A549 (cell line): Measurements from ENCODE around the gene KCNQ1OT1. TPM values are rescaled to one million over a fixed set of nuclear protein-coding genes. Genes with fewer than 3 reads are reported as not detected.

Source experiments
- ATAC-seq, 2 experiments: fragments of 200-7000 bp in 1 of 2; fragments of >200 bp in 1 of 2; cut with Nextera tagmentation in 1 of 2; cut with Tn5 transposase in 1 of 2; 3 replicates each; pipeline versions ENCODE4 v1.8.0 to v1.9.1; 2018 to 2020; ENCODE audit warnings: mild to moderate bottlenecking in 1 of 2, moderate library complexity in 1 of 2
- CTCF ChIA-PET: fragments of 300-600 bp; sonication (Branson Sonifier 250); formaldehyde crosslinking; extraction: SDS; loops from one replicate; lab custom pipeline; 2021; ENCODE audit warnings: antibody characterized with exemption, inconsistent platforms; lab: Yijun Ruan, JAX
- POLR2A ChIA-PET: fragments of 350-600 bp; formaldehyde crosslinking; extraction: SDS; loops from one replicate; lab custom pipeline; 2021; ENCODE audit warnings: antibody characterized with exemption, inconsistent platforms; lab: Yijun Ruan, JAX
- DNase-seq, 2 experiments: peaks; one replicate each; pipeline versions ENCODE4 v3.0.0 to v3.0.0-alpha.2; 2011 to 2016; ENCODE audit warnings: low read depth in 1 of 2, low spot score in 1 of 2
- FAIRE-seq: peaks from 2 replicates; lab custom pipeline; 2011; peaks lifted over from hg19 to GRCh38; lab: Jason Lieb, UNC
- H3K27ac ChIP-seq, 2 experiments: fragments of >200 bp; sonication (Bioruptor Twin); formaldehyde crosslinking; 3 replicates each; pipeline ENCODE4 v1.5.1; 2016 to 2017
- H3K4me1 ChIP-seq: fragments of >200 bp; sonication (Bioruptor Twin); formaldehyde crosslinking; 3 replicates; pipeline ENCODE4 v1.6.1; 2016
- H3K4me2 ChIP-seq: fragments of >200 bp; sonication (Bioruptor Twin); formaldehyde crosslinking; 3 replicates; pipeline ENCODE4 v1.6.1; 2016
- H3K4me3 ChIP-seq: fragments of >200 bp; sonication (Bioruptor Twin); formaldehyde crosslinking; 3 replicates; pipeline ENCODE4 v1.5.1; 2016
- H3K9me3 ChIP-seq: fragments of >200 bp; sonication (Bioruptor Twin); formaldehyde crosslinking; 3 replicates; pipeline ENCODE4 v1.6.1; 2016
- CBX2 ChIP-seq: fragments of 200-600 bp; sonication (generic); IDR thresholded peaks from 2 replicates; pipeline ENCODE4 v1.6.1; 2016; ENCODE audit warnings: low read depth, mild to moderate bottlenecking, borderline replicate concordance
- FOXS1 ChIP-seq: fragments of 250-450 bp; sonication (Bioruptor Pico); IDR thresholded peaks from 2 replicates; pipeline ENCODE4 v1.5.0; 2020; ENCODE audit warnings: mild to moderate bottlenecking, moderate library complexity
- HOXB13 ChIP-seq: fragments of 250-450 bp; sonication (Bioruptor Pico); IDR thresholded peaks from 2 replicates; pipeline ENCODE4 v1.5.0; 2020; ENCODE audit warnings: low read depth, mild to moderate bottlenecking, moderate library complexity
- KDM1A ChIP-seq: fragments of 200-600 bp; sonication (generic); IDR thresholded peaks from 2 replicates; pipeline ENCODE4 v1.6.1; 2016; ENCODE audit warnings: low read depth, mild to moderate bottlenecking
- MYC ChIP-seq: IDR thresholded peaks from 2 replicates; pipeline ENCODE4 v1.6.1; 2012; ENCODE audit warnings: mild to moderate bottlenecking, inconsistent platforms, low read length, improper control_type of control experiment, borderline replicate concordance
- RCOR1 ChIP-seq: fragments of 150-350 bp; IDR thresholded peaks from 2 replicates; pipeline ENCODE4 v1.6.1; 2014; ENCODE audit warnings: antibody characterized with exemption, low read length, low read depth
- RFX5 ChIP-seq: fragments of 450-650 bp; IDR thresholded peaks from 2 replicates; pipeline ENCODE4 v1.7.1; 2014; ENCODE audit warnings: antibody characterized with exemption, mild to moderate bottlenecking, moderate library complexity
- ZFP36 ChIP-seq: fragments of 450-650 bp; IDR thresholded peaks from 2 replicates; pipeline ENCODE4 v1.6.1; 2014; ENCODE audit warnings: borderline replicate concordance; ENCODE audit not compliant: partially characterized antibody
- ZNF302 ChIP-seq: fragments of 250-450 bp; sonication (Bioruptor Pico); IDR thresholded peaks from 2 replicates; pipeline ENCODE4 v1.9.0; 2021; ENCODE audit warnings: inconsistent platforms, mild to moderate bottlenecking, moderate library complexity
- WGBS: methylation state at CpG from one replicate; pipeline ENCODE4 v1.1.6; 2017; ENCODE audit errors: missing lambda C conversion rate; 5-methylcytosine and 5-hydroxymethylcytosine counted together
- polyA plus RNA-seq, 4 experiments: library from polyadenylated mRNA; depleted of rRNA in 3 of 4; stranded (reverse); fragments of >200 nt; fragmentation: RNase III in 1 of 4; extraction: RNeasy Plus Mini Kit Qiagen cat#74134 plus additional on column Dnase treatment in 1 of 4; gene quantifications; 2 replicates in 3 of 4; 3 replicates in 1 of 4; pipeline ENCODE4 v1.2.3, GENCODE V29; 2011 to 2017
- TF ChIP-seq, protein P1 (sequence below): fragments of 250-450 bp; sonication (Bioruptor Pico); IDR thresholded peaks from 2 replicates; pipeline ENCODE4 v1.5.0; 2020; ENCODE audit warnings: low read depth, mild to moderate bottlenecking, moderate library complexity
- TF ChIP-seq, protein P2 (sequence below): IDR thresholded peaks from 2 replicates; pipeline ENCODE4 v1.6.1; 2012
- TF ChIP-seq, protein P3 (sequence below): fragments of 450-650 bp; IDR thresholded peaks from 2 replicates; pipeline ENCODE4 v1.6.1; 2014; ENCODE audit warnings: antibody characterized with exemption

Gene KCNQ1OT1
- polyA plus RNA-seq, 2 of the 4 experiments (the other 2 are of a cell fraction): 0.03 to 0.13 TPM

DNA sequence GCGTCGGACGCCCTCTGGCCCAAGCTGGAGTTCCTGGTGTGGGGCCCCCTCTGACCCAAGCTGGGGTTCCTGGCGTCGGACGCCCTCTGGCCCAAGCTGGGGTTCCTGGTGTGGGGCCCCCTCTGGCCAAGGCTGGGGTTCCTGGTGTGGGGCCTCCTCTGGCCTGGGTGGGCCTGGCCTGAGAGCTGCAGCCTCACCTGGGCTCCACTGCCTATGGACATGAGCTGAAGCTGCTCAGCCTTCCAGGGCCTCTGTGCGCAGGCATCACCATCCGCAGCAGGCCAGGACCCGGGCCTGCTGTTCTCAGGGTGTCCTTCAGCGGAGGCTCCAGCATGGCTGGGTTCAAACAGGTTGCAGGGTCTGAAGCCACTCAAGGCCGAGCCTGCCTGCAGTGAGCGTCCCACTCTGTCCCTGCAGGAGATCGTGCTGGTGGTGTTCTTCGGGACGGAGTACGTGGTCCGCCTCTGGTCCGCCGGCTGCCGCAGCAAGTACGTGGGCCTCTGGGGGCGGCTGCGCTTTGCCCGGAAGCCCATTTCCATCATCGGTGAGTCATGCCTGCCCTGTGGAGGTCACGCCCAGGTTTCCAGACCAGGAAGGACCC, 129.5 kb downstream of the KCNQ1OT1 start (continued):
- TF ChIP-seq ZFP36: no peak
- TF ChIP-seq, all 56 proteins: peak for 0

DNA sequence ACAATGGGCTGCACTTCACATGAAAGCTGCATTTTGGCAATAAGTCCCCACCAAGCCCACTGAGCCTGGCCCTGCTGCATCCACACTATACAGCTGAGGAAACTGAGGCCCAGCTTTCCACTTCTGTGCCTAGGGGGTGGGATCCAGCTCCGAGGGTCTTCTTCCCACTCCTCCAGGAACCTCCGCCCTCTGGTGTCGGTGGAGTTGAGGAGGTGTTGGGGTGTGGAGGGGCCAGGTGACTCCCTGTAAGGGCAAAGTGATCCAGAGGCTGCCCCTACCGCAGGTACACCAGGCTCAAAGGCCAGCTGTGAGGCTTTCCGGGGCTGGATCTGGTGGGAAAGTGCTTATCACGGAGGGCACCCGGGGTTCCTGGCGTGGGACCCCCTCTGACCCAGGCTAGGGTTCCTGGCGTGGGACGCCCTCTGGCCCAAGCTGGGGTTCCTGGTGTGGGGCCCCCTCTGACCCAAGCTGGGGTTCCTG, 130.0 kb downstream of the KCNQ1OT1 start:
- no peak overlapping the region for H3K4me3 ChIP-seq
- no peak overlapping the region for H3K4me2 ChIP-seq
- TF ChIP-seq HOXB13 (CRISPR knock-in tag) (no peak), RFX5 (no peak)
- TF ChIP-seq, protein P1, sequence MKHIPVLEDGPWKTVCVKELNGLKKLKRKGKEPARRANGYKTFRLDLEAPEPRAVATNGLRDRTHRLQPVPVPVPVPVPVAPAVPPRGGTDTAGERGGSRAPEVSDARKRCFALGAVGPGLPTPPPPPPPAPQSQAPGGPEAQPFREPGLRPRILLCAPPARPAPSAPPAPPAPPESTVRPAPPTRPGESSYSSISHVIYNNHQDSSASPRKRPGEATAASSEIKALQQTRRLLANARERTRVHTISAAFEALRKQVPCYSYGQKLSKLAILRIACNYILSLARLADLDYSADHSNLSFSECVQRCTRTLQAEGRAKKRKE (CRISPR knock-in tag): no peak
- H3K27ac ChIP-seq: no peak overlapping the region
- CTCF ChIA-PET: interaction anchor here (0.7 to 4.7 kb wide), 3 partner anchors 15 to 307 kb away, joined by 3 to 32 read pairs (median 6); no protein-coding TSS in a partner anchor
- no peak for ATAC-seq
- no peak for DNase-seq
- no peaks in the 10 kb centered on the region for H3K4me1 ChIP-seq
- H3K9me3 ChIP-seq: no peaks in the 10 kb centered on the region
- POLR2A ChIA-PET: no interaction called here
- WGBS: 78% methylated on average over 7 of the region's 10 CpGs
- FAIRE-seq: no peak

DNA sequence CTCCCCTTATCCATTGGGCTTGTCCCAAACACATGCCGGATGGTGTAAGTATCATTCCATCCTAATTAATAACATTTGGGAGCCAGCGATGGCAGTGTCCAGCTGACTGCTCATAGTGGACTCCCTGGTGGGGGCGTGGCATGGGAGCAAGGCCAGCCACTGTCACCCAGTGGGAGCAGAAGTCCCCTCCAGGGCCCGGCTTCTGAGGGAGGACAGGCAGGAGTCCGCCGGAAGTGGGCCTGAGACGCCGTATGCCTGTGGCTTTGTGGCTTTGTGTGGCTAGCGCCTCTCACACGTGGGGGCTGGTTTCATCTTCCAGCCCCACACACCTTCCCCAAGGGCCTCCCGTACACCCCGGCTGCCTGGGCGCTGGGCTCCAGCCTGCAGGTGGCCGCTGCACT, 130.5 kb downstream of the KCNQ1OT1 start:
- Histone ChIP-seq H3K4me2 (no peak overlapping the region), H3K4me1 (no peaks in the 10 kb centered on the region), H3K9me3 (no peaks in the 10 kb centered on the region), H3K4me3 (no peak overlapping the region), H3K27ac (no peak overlapping the region)
- TF ChIP-seq KDM1A: no peak
- ATAC-seq: no peak
- no peak for FAIRE-seq
- DNase-seq: no peak
- 77% methylated on average over 9 of the region's 14 CpGs for WGBS
- ChIA-PET POLR2A (no interaction called here), CTCF (interaction anchor here (0.7 to 4.7 kb wide), 3 partner anchors 15 to 308 kb away, joined by 3 to 32 read pairs (median 6); no protein-coding TSS in a partner anchor)

DNA sequence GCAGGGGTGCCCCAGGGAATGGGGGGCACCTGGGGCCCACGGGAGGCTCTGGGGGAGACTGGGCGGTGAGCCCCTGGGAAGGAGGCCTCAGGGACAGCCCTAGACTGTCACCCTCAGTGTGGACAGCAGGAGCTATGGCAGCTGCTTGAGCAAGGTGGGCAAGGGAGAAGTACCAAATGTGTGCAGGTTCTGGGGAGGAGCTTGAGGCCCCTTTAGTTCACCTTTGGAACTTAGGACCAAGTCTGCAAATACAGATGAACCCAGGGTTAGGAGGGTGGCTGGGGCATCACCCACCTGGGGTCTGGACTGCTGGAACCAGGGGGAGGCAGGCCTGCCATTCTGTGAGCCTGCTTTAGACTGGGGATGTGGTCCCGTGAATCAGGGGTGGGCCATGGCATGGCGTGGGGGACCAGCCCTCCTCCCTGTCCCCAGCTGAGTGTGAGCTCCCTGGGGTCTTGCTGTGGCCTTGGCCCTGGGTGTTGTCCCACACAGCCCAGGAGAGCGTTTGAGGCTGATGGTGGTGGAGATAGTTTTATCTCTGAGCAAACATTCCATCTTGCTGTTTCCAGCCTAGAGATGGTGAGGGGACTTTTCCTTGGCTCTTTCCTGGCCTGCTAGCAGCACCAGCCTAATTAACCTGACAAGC, 132.6 kb downstream of the KCNQ1OT1 start:
- 81% methylated on average over 3 of the region's 5 CpGs for WGBS
- no peaks in the 10 kb centered on the region for H3K4me1 ChIP-seq
- ChIA-PET CTCF (interaction anchor here (1.1 to 4.7 kb wide), 3 partner anchors 12 to 321 kb away, joined by 3 to 32 read pairs (median 6); no protein-coding TSS in a partner anchor), POLR2A (no interaction called here)
- ATAC-seq (no peak), FAIRE-seq (no peak), DNase-seq (no peak)
- H3K4me3 ChIP-seq: no peak overlapping the region
- H3K27ac ChIP-seq: peak overlapping the region in 1 of 2 experiments; percentile 11; a peak in 1 of 6 replicates
- TF ChIP-seq CBX2 (no peak), ZNF302 (CRISPR knock-in tag) (no peak), FOXS1 (CRISPR knock-in tag) (no peak), HOXB13 (CRISPR knock-in tag) (no peak), RCOR1 (no peak), MYC (no peak)
- TF ChIP-seq, protein P2, sequence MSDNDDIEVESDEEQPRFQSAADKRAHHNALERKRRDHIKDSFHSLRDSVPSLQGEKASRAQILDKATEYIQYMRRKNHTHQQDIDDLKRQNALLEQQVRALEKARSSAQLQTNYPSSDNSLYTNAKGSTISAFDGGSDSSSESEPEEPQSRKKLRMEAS: no peak
- TF ChIP-seq, protein P1 (CRISPR knock-in tag): no peak
- TF ChIP-seq, protein P3, sequence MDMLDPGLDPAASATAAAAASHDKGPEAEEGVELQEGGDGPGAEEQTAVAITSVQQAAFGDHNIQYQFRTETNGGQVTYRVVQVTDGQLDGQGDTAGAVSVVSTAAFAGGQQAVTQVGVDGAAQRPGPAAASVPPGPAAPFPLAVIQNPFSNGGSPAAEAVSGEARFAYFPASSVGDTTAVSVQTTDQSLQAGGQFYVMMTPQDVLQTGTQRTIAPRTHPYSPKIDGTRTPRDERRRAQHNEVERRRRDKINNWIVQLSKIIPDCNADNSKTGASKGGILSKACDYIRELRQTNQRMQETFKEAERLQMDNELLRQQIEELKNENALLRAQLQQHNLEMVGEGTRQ: no peak
- no peaks in the 10 kb centered on the region for H3K9me3 ChIP-seq
- H3K4me2 ChIP-seq: no peak overlapping the region
